ENCODE data around the gene PRR11. TPM values are rescaled to one million over a fixed set of nuclear protein-coding genes. Genes with fewer than 3 reads are reported as not detected.
"Not testable (repeated sequence)": the region's sequence is repeated elsewhere in the genome, so short reads cannot be mapped to it uniquely, and the experiment has no call there.

Gene PRR11
- total and polyA plus RNA-seq, 2 experiments from 2014 or later, result 2.2 to 18.9 TPM

GRCh38 chr17:59126809-59127417 lies 28.6 kb upstream of the PRR11 start:
- Histone ChIP-seq H3K9me3 (ENCODE audit: low read depth) (no peaks in the 10 kb centered on the region), H3K27ac (no peak overlapping the region), H3K4me3 (no peak overlapping the region), H3K4me1 (ENCODE audit: low read depth) (no peaks in the 10 kb centered on the region), H3K27me3 (no peaks in the 10 kb centered on the region), H3K36me3 (no peaks in the 10 kb centered on the region)
- TF ChIP-seq CTCF (IDR thresholded peaks at IDR 0.05; ENCODE audit: low read depth, low read length), result no peak
- no peak for DNase-seq (ENCODE audit: low read depth in 1 of 2, low spot score in 1 of 2)

- Histone ChIP-seq H3K9me3 (ENCODE audit: low read depth) (no peaks in the 10 kb centered on the region), H3K4me1 (ENCODE audit: low read depth) (no peaks in the 10 kb centered on the region), H3K4me3 (no peak overlapping the region), H3K27ac (no peak overlapping the region), H3K27me3 (no peaks in the 10 kb centered on the region), H3K36me3 (no peaks in the 10 kb centered on the region)
- TF ChIP-seq CTCF (IDR thresholded peaks at IDR 0.05; ENCODE audit: low read depth, low read length), result no peak
- DNase-seq (ENCODE audit: low read depth in 1 of 2, low spot score in 1 of 2), result no peak
Measured at GRCh38 chr17:59129814-59130213, 25.7 kb upstream of the PRR11 start.

- H3K27ac ChIP-seq, result no peak overlapping the region
- H3K4me1 ChIP-seq (ENCODE audit: low read depth), result no peaks in the 10 kb centered on the region
- DNase-seq (ENCODE audit: low read depth in 1 of 2, low spot score in 1 of 2), result no peak
- TF ChIP-seq CTCF (IDR thresholded peaks at IDR 0.05; ENCODE audit: low read depth, low read length), result no peak
- H3K36me3 ChIP-seq, result no peaks in the 10 kb centered on the region
- no peak overlapping the region for H3K4me3 ChIP-seq
- H3K9me3 ChIP-seq (ENCODE audit: low read depth), result no peaks in the 10 kb centered on the region
- H3K27me3 ChIP-seq, result no peaks in the 10 kb centered on the region
Measured at GRCh38 chr17:59131131-59131530, 24.4 kb upstream of the PRR11 start.

- H3K9me3 ChIP-seq (ENCODE audit: low read depth); H3K36me3 ChIP-seq; H3K27me3 ChIP-seq; H3K4me1 ChIP-seq (ENCODE audit: low read depth); DNase-seq (ENCODE audit: low read depth in 1 of 2, low spot score in 1 of 2); H3K4me3 ChIP-seq; H3K27ac ChIP-seq: not testable (repeated sequence)
Measured at GRCh38 chr17:59138339-59138738, 17.2 kb upstream of the PRR11 start.

GRCh38 chr17:59139939-59140338 lies 15.6 kb upstream of the PRR11 start:
- no peaks in the 10 kb centered on the region for H3K36me3 ChIP-seq
- DNase-seq (ENCODE audit: low read depth in 1 of 2, low spot score in 1 of 2), result no peak
- H3K4me1 ChIP-seq (ENCODE audit: low read depth), result no peaks in the 10 kb centered on the region
- H3K27ac ChIP-seq, result no peak overlapping the region
- no peaks in the 10 kb centered on the region for H3K9me3 ChIP-seq (ENCODE audit: low read depth)
- TF ChIP-seq CTCF (IDR thresholded peaks at IDR 0.05; ENCODE audit: low read depth, low read length), result no peak
- H3K4me3 ChIP-seq, result no peak overlapping the region
- H3K27me3 ChIP-seq, result no peaks in the 10 kb centered on the region

- H3K27me3 ChIP-seq, result no peaks in the 10 kb centered on the region
- no peak overlapping the region for H3K4me3 ChIP-seq
- H3K4me1 ChIP-seq (ENCODE audit: low read depth), result no peaks in the 10 kb centered on the region
- no peak overlapping the region for H3K27ac ChIP-seq
- no peak for DNase-seq (ENCODE audit: low read depth in 1 of 2, low spot score in 1 of 2)
- H3K36me3 ChIP-seq, result no peaks in the 10 kb centered on the region
- no peak for TF ChIP-seq CTCF (IDR thresholded peaks at IDR 0.05; ENCODE audit: low read depth, low read length)
- H3K9me3 ChIP-seq (ENCODE audit: low read depth), result no peaks in the 10 kb centered on the region
Measured at GRCh38 chr17:59141860-59142259, 13.7 kb upstream of the PRR11 start.

Measured in cardiac muscle cell (in vitro differentiated cells and primary cell).